GM21515 (cell line): ENCODE data around the gene PCP4.

Experiments used
- ATAC-seq: cut with Tn5 transposase; IDR thresholded peaks from one replicate; pipeline ENCODE4 v1.9.1; 2021; ENCODE audit not compliant: unreplicated experiment

PCP4 gene

DNA sequence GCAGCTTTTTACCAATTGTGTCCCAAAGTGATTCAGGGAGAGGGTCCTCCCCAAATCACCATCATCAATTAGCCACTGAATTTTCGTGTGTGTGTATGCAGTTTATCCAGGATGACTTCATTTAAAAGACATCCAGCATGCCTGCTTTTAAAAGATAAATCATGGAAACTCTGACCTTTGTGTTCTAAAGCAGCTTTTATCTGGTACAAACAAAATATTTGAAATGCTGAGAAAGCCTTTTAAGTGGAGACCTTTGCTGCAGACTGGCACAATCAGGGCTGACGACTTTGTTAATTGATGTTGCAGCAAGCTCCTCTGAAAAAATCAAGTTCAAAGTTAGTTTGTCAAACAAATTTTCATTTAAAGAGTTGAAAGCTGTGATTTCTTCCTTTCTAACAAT lies 104.7 kb downstream of the PCP4 start:
- no peak for ATAC-seq

DNA sequence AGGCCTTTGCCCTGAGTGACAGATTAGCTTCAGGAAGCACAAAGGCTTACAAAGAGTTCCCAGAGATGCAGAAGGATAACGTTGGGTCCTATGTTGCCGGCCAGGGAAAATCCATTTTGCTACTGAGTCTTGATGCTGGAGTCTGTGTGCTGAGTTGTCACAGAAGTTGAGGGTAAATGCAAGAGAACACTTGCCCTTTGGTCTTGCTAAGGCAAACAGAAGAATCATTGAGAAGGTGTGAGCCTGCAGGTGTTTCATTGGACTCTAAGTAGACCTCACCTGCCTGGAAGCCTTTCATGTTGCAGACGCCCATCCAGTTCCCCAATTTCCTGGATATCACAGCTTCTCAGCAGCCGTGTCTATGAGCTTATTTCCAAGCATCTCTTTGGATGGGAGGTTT lies 105.2 kb downstream of the PCP4 start:
- no peak for ATAC-seq

DNA sequence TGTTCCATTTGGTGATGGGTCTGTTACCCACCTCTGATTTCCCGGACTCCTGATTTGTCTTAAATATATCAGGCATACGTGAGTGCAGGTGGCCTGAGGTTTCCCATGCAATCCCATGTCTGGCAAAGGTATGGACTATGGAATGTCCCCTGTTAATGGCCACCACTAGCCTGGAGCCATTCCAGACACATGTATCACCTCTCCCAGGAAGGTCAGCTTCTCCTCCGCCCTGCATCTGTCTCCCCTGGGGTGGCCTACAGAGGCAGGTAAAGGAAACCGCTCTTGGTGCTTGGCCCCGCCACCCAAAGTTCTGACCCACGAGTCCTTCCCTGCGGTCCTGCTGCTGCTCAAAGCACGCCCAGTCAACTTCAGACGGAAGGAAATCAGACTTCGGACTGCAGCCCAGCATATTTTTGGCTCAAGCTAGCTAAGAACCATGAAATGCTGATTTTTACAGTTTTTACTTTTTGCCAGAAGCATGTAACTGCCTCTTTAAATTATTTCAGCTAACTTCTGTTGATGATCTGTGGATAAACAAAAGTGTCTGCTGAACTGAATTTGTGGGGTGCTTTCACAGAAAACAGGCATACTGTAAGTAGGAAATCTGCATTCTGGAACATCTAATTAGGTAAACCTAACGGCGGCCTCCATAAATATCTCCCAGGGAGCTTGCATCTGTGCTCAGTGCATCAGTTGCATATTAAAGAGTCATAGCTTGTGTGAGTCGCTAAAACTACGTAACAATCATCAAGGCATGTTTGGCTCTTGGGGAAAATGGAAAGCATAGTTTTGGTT lies 105.9 kb downstream of the PCP4 start:
- ATAC-seq = no peak

DNA sequence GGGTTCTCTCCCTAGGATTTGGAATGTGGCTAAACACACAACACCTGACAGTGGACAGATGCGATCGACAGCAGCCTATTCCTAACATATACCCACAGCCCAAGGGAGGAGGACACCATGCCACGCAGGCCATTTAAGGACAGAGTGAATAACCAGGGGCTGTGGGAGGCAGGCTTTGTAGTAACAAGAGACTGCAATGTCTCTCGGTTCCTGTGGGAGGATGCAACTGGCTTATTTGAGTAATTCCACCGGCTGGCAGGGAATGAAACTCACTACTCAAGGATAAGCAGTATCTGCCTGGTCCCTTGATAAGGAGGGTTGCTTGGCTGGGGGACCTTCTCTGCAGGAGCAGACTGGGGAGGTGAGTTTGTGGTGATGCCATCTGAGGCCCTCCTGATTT lies 109.6 kb downstream of the PCP4 start:
- no peak for ATAC-seq
